Stimulated activated effector memory CD8-positive, alpha-beta T cell treated with anti-CD3 and anti-CD28 coated beads, Interleukin-12 subunit alpha, Interleukin-12 subunit beta, amount 100 ng/mL, for 72 hours (primary cell): ENCODE data around the gene SMARCAL1.
"Not testable (repeated sequence)": the region's sequence is repeated elsewhere in the genome, so short reads cannot be mapped to it uniquely, and the experiment has no call there.

ENCODE experiments used
- ATAC-seq: fragments of 150-1000 bp; cut with Tn5 transposase; 2 replicates; pipeline ENCODE4 v1.10.0; 2021
- DNase-seq, 2 donors: peaks; one replicate each; pipeline ENCODE4 v3.0.0; 2021 to 2022; ENCODE audit warnings: low spot score in 2 of 2
- H3K27ac Mint-ChIP-seq: one replicate; pipeline ENCODE4 v1.8.0; 2022; ENCODE audit warnings: mild to moderate bottlenecking, mixed read lengths
- H3K36me3 Mint-ChIP-seq: one replicate; pipeline ENCODE4 v1.8.0; 2022; ENCODE audit warnings: mild to moderate bottlenecking, mixed read lengths
- H3K4me1 Mint-ChIP-seq: one replicate; pipeline ENCODE4 v1.8.0; 2022; ENCODE audit warnings: mixed read lengths
- H3K4me3 Mint-ChIP-seq: one replicate; pipeline ENCODE4 v1.8.0; 2022; ENCODE audit warnings: mild to moderate bottlenecking, mixed read lengths
- H3K9me3 Mint-ChIP-seq: one replicate; pipeline ENCODE4 v1.8.0; 2022; ENCODE audit warnings: mixed read lengths

Gene SMARCAL1

DNA sequence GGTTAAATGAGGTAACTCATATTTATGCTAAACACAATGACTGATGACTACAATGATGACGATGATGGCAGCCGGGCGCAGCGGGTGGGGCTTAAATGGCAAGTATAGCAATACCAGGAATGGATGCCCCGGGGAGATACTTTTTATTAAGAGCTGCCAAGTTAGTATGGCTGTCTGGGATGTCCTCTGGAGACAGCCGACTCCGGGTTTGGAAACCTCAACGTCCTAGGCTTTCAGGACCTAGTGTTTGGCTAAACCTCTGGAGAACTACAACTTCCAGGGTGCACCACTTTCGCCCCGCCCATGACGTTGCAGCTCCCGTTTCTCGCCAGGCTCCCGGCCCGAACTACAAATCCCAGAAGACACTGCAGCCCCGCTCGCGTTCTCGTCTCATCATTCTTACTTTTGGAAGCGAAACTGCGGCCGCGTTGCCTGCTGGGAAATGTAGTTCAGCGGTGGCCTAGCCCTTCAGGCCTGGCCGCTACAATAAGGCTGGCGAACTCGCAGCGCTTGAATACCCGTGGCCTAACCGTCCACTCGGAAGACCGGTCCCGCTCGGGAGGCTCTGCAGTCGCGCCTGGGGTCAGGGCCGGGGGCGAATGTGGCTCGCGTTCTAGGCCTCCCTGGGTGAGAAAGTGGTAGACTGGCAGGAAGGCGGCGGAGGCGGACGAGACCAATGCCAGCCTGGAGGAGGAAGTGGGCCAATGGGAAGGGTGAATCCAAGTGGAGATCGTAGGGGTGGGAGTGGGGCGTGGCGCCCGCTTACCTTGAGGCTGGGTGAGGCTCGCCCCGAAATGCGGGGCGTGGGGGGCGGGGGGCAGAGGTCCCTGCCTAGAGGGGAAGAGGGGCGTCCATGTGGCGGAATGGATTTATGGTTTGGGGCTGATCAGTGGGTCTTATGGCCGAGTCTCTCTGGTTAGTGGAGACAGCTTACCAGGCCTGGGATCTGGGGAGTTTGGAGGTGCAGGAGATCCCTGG, at the start of gene SMARCAL1:
TSS of gene SMARCAL1 (plus strand) at position 463 of the 978 bp plus-strand sequence. CDS start 2,221 bp downstream, outside the sequence.
- H3K36me3 Mint-ChIP-seq, result peaks cover 27% of the 10 kb centered on the region
- no peaks in the 10 kb centered on the region for H3K9me3 Mint-ChIP-seq
- ATAC-seq (peak; percentile 94), DNase-seq (peak; percentile 94 to 99)
- H3K4me3 Mint-ChIP-seq, result peak within 1 kb of the TSS; percentile 99
- H3K4me1 Mint-ChIP-seq, result peaks cover 13% of the 10 kb centered on the region
- peak within 1 kb of the TSS; percentile 98 for H3K27ac Mint-ChIP-seq

DNA sequence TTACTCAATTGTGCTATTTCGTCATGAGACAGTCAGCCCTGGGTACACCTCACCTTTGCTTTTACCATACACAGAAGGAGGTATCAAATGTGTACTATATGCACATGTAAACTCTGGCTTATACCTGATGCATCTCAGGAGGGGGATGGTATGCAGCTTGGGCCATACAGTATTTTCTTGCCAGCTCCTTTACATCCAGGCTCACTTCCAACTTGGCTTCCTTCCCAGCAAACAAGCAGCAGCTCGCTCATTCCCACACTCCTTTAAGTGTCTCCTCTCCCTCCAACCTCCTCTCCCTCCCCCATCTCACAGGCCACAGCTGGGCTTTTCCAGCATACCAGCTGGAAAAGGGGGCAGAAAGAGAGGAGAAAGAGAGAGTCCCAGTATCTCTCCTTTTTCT, 49.6 kb upstream of the SMARCAL1 start:
- Mint-ChIP-seq H3K4me3 (no peak overlapping the region), H3K27ac (no peak overlapping the region), H3K36me3 (no peaks in the 10 kb centered on the region), H3K4me1 (peaks cover 22% of the 10 kb centered on the region), H3K9me3 (no peaks in the 10 kb centered on the region)
- no peak for ATAC-seq
- DNase-seq, result no peak

DNA sequence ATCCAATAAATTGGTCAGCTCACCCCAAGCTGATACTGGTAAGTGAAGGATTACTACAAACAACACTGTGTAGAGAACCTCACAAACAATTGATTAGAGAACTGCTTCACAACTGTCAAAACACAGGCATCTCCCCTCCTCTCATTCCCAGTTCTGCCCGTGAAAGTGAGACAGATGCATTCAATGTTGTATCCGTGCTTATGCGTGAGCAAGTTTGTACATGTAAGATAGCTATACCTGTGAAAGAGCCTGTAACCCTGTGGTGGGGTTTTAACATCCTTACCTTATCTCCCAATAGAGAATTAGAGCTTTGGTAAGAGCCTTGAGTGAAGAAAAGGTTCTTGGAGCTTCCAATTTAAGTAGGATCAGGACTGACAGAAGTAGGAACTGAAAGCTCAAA, 49.1 kb upstream of the SMARCAL1 start:
- Mint-ChIP-seq H3K27ac (no peak overlapping the region), H3K36me3 (no peaks in the 10 kb centered on the region), H3K9me3 (no peaks in the 10 kb centered on the region), H3K4me3 (no peak overlapping the region), H3K4me1 (peaks cover 22% of the 10 kb centered on the region)
- DNase-seq (no peak), ATAC-seq (no peak)

DNA sequence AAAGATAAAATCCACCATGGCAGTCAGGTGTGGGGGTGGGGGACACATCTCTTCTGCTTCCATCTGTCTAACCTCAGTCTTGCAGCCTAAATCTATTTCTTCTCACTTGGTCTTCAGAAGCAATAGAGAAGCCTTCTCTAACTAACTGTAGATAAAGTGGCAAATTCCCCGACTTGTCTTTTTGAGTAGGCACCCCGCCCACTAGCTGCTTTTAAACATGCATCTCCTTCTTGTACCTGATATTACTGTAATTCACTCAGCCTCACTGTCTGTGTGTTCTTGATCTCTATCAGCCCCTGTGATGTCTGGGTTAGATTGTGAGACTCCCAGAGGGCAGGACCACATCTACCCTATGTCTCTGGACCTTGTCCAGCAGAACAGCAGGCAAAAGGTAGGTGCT, 46.8 kb upstream of the SMARCAL1 start:
- H3K4me1 Mint-ChIP-seq, result peaks cover 15% of the 10 kb centered on the region
- H3K27ac Mint-ChIP-seq, result no peak overlapping the region
- H3K9me3 Mint-ChIP-seq, result no peaks in the 10 kb centered on the region
- no peak overlapping the region for H3K4me3 Mint-ChIP-seq
- ATAC-seq (no peak), DNase-seq (no peak)
- no peaks in the 10 kb centered on the region for H3K36me3 Mint-ChIP-seq

DNA sequence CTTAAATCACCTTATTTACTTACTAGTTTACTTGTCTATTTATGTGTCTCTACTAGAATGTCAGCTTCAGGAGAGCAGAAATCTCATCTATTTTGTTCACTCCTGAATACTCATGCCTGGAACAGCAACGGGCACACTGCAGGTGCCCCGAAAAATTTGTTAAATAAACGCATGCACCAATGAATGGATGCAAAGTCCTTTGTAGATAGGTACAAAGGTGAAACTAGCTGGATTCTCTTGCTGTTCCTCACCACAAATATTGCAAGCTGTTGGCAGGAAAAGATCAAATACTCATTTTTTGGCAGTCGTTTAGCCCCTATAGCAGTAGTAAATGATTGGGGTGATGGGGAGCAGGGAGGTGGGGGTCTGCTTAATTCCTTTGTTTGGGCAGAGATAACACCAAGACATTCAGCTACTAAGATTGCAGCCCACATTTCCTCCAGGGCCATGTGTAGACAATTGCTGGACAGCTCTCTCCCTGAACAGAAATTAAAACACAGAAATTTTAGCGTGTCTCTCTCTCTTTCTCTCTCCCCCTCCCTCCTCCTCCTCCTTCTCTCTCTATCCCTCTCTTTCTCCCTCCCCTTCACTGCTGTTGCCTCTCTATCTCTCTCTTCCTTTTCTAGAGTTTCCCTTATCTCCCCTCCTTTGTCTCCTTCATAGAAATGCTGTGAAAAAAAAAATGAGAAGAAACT, 45.4 kb upstream of the SMARCAL1 start:
- Mint-ChIP-seq H3K36me3 (no peaks in the 10 kb centered on the region), H3K9me3 (no peaks in the 10 kb centered on the region), H3K4me1 (peaks cover 10% of the 10 kb centered on the region), H3K27ac (no peak overlapping the region), H3K4me3 (no peak overlapping the region)
- ATAC-seq (no peak), DNase-seq (no peak)

DNA sequence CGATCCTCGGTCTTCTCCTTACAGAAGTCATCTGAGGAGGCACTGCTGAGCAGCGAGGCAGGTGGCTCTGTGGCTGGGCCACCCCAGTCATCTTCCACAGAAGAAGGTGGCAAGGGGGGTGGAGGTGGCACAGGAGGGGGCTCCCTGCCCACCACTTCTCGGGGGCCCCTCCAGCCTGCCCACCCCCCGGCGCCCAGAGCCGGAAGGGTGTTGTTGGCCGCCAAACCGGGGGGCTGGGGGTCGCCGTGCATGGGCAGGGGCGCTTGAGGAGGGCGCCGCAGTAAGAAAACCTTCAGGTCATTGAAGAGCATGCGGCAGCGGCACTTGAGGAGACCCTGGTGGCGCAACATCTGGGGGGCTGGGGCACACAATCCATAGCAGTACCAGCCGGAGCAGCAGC, 42.5 kb upstream of the SMARCAL1 start:
- no peaks in the 10 kb centered on the region for H3K36me3 Mint-ChIP-seq
- ATAC-seq (no peak), DNase-seq (no peak)
- no peak overlapping the region for H3K27ac Mint-ChIP-seq
- H3K4me3 Mint-ChIP-seq, result no peak overlapping the region
- H3K4me1 Mint-ChIP-seq, result peaks cover 26% of the 10 kb centered on the region
- no peaks in the 10 kb centered on the region for H3K9me3 Mint-ChIP-seq

DNA sequence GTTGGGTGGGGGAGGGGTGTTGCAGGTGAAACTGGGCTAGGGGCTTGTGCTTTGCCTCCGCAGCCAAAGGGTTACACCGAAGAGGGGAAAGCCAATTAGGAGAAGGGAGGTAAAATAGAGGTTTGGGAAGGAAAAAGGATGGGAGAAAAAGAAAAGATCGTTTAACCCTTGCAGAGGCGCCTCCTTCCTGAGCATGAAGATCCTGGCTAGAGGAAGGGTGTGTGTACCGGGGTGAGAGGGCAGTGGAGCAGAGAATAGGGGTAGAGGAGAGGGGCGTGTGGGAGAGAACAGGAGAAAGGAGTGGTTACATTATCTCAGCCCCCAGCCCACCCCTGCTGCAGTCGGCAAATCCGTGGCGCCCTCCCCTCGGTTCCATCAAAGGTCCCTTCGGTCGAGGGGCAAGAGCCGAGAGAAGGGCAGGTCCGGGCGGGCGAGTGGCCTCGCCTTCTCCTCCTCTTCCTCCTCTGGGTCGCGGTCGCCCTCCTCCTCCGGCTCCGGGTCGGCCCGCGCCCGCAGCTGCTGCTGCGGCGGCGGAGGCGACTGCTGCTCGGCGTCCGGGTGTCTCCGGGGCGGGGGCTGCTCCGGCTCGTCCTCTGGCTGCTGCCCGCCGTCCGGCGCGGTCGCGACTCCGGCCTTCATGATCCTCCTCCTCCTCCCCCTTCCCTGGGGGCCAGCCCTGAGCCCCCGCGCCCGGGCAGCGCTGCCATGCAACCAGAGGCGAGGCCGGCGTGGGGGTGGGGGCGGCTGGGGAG, 41.1 kb upstream of the SMARCAL1 start:
- Mint-ChIP-seq H3K27ac (no peak overlapping the region), H3K4me3 (peak overlapping the region; percentile 49), H3K9me3 (no peaks in the 10 kb centered on the region), H3K36me3 (no peaks in the 10 kb centered on the region), H3K4me1 (peaks cover 26% of the 10 kb centered on the region)
- DNase-seq (no peak), ATAC-seq (no peak)

DNA sequence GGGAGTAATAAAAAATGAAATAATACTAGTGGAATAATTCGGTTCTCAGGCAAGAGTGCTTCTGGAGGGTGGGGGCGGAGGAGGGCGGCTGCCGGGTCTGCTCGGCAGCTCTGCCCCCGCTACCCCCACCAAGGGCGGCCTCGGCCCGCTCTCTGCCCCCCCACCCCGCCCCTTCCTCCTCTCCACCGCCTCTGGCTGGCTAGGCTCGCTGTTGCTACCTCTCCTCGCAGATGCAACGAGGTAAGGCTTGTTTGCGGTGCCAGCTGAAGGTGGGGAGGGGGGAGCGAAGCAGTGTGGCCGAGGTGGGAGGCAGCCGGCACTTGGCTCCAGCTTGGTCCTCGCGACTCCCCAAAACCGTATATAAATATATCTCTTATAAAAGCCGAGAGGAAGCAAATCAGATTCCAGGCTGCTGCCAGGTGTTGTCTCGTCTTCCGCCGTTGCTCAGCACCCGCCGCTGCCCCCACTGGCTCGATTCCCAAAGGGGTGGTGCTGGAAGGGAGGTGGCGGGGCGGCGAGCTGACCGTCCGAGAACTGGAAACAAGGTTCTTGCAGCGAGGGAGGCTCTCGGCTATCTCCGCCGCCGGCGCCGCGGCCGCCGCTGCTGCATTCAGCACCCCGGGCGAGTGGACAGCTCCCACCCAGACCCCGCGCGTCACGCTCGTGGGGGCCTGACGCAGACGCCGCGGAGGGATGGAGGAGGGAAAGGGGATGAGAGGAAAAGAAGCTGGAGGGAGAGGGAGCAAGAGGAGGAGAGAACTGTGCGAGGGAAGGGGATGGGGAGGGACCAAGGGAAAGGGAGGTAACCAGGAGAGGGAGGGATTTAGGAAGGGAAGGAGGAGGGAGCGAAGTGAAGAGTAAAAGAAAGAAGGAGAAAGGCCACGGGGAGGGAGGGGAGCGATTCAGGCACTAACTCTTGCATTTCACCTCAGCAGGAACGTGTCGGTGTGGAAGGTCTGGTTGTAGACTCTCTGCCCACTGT, 40.3 kb upstream of the SMARCAL1 start, which contains the start of gene MARCHF4:
TSS of gene MARCHF4 (minus strand) at position 763 of the 982 bp plus-strand sequence. CDS start 2,223 bp downstream, outside the sequence.
- ATAC-seq (peak; percentile 67), DNase-seq (peak; percentile 72 to 83)
- H3K4me1 Mint-ChIP-seq, result peaks cover 26% of the 10 kb centered on the region
- no peak within 1 kb of the TSS for H3K27ac Mint-ChIP-seq
- peak within 1 kb of the TSS; percentile 49 for H3K4me3 Mint-ChIP-seq
- no peaks in the 10 kb centered on the region for H3K9me3 Mint-ChIP-seq
- no peaks in the 10 kb centered on the region for H3K36me3 Mint-ChIP-seq

DNA sequence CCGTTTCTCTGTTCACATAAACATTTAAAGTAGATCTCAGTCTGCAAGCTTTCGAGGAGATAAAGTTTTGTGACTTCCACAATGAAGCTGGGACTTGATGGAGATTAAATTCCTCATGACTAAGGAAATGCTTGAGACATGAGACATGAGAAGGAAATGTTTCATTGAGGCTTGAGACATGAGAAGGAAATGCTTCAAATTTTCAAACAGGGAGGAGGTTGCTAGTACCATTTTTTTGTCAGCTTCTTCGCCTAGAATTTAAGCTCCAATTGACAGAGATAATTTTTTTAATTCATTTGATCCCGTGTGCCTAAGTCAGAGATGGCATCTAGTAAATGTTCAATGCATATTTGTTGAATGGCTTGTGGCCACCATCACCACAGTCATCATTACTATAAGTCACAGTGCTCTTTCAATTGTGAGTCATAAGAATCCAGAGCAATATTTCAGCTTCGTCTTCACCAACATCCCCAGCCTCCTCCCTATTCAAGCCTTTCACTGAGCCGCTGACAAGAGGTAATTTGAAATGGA, 39.5 kb upstream of the SMARCAL1 start:
- no peak for DNase-seq
- peak overlapping the region; percentile 40 for H3K4me3 Mint-ChIP-seq
- H3K36me3 Mint-ChIP-seq, result no peaks in the 10 kb centered on the region
- H3K27ac Mint-ChIP-seq, result no peak overlapping the region
- H3K4me1 Mint-ChIP-seq, result peaks cover 26% of the 10 kb centered on the region
- peaks cover 3% of the 10 kb centered on the region for H3K9me3 Mint-ChIP-seq
- peak; percentile 74 for ATAC-seq

DNA sequence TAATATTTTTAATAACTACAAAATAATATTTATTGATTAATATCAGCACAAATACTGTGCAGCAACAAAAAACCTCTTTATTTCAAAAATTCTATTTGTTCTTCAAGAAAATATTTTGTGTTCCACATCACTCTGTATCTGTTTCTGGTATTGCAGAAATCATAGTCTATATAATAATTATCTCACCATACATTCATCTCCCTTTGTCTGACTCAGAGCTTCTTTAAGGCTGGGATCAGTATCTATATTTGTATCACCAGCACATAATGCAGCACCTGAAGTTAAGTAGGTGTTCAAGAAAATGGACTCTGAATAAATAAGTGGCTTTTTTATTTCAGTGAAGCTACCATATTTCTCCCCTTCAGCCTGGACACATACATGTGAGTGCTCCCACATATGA, 38.4 kb upstream of the SMARCAL1 start:
- no peak overlapping the region for H3K4me3 Mint-ChIP-seq
- peaks cover 26% of the 10 kb centered on the region for H3K4me1 Mint-ChIP-seq
- H3K9me3 Mint-ChIP-seq, result peaks cover 3% of the 10 kb centered on the region
- DNase-seq (no peak), ATAC-seq (no peak)
- H3K36me3 Mint-ChIP-seq, result no peaks in the 10 kb centered on the region
- no peak overlapping the region for H3K27ac Mint-ChIP-seq

DNA sequence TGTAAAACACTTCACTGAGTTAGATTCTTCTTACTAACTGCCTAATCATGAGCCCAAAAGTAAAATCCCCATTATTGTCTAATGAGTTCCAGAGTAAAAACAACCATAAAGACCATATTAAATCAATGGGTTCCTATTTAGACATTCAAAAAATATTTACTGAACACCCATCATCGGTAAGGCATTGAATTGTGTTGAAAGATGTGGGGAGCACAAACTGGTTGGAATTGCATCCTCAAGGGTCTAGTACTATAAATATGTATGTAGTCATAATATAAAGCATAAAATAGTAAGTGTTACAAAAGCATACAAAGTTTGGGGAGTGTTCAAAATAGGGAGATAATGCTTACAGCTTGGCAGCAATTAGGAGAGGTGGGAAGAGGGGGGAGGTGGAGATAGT, 37.0 kb upstream of the SMARCAL1 start:
- DNase-seq, result no peak
- Mint-ChIP-seq H3K4me3 (no peak overlapping the region), H3K36me3 (no peaks in the 10 kb centered on the region), H3K27ac (no peak overlapping the region), H3K9me3 (peaks cover 3% of the 10 kb centered on the region), H3K4me1 (peaks cover 26% of the 10 kb centered on the region)
- no peak for ATAC-seq

DNA sequence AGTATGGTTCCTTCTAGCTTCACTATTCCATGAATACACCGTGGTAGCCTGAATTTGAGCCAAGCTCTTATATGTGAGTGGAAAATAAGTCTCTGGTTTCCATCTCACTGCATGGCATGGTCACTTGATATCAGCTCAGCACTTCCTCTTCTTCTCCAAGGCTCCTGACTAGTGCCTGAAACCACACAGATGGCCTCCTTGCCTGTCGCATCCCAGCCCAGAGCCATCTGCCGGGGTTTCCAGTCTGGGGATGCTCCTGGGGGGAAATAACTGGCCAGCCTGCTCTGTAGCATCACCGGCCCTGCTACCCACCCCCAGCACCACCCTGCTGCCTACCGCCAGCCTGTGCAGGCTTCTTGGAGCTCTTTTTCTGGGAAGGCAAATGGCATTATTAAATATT, 32.3 kb upstream of the SMARCAL1 start:
- H3K4me1 Mint-ChIP-seq, result no peaks in the 10 kb centered on the region
- H3K9me3 Mint-ChIP-seq, result peaks cover 3% of the 10 kb centered on the region
- DNase-seq (no peak), ATAC-seq (no peak)
- H3K27ac Mint-ChIP-seq, result no peak overlapping the region
- H3K36me3 Mint-ChIP-seq, result no peaks in the 10 kb centered on the region
- no peak overlapping the region for H3K4me3 Mint-ChIP-seq

DNA sequence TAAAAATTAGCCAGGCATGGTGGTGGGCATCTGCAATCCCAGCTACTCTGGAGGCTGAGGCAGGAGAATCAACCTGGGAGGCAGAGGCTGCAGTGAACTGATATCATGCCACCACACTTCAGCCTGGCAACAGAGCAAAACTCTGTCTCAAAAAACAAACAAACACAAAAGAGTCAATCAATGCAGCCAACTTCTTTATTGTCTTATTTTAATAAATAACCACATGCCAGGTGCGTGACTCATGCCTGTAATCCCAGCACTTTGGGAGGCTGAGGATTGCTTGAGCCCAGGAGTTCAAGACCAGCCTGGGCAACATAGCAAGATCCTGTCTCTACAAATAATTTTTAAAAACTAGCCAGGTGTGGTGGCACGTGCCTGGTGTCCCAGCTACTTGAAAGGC, 27.9 kb upstream of the SMARCAL1 start:
- peaks cover 14% of the 10 kb centered on the region for H3K4me1 Mint-ChIP-seq
- not testable (repeated sequence) for H3K4me3 Mint-ChIP-seq, DNase-seq, H3K36me3 Mint-ChIP-seq, ATAC-seq, H3K27ac Mint-ChIP-seq, H3K9me3 Mint-ChIP-seq

DNA sequence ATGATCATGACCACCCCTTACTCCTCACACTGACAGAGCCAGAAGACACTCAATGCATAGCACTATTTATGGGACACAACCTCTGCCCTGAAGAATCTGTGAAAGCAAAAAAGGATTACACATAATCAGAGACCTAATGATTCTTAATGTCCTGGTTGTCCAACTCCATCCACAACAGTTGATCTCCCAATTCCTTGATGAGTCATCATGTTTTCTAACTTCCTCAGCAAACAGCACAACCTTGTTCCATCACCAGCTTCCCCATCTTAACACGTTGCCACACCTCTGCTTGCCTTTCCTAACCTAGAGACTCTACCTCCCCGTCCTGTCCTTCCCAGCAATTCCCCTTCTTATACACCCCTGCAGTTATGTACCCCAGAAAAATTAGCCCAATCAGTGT, 26.8 kb upstream of the SMARCAL1 start:
- no peak overlapping the region for H3K27ac Mint-ChIP-seq
- DNase-seq (no peak), ATAC-seq (no peak)
- H3K4me3 Mint-ChIP-seq, result no peak overlapping the region
- H3K4me1 Mint-ChIP-seq, result peaks cover 14% of the 10 kb centered on the region
- no peaks in the 10 kb centered on the region for H3K36me3 Mint-ChIP-seq
- H3K9me3 Mint-ChIP-seq, result no peaks in the 10 kb centered on the region
